Upper lobe of right lung (tissue), 1 donor: ENCODE data around the gene LMAN1L. TPM values are rescaled to one million over a fixed set of nuclear protein-coding genes. Genes with fewer than 3 reads are reported as not detected.

Experiments
- ATAC-seq: fragments of 200-7000 bp; cut with Tn5 transposase; one replicate; pipeline ENCODE4 v1.9.1; 2020; ENCODE audit warnings: mild to moderate bottlenecking, moderate library complexity
- DNase-seq: peaks from one replicate; pipeline ENCODE4 v3.0.0-alpha.2; 2020
- H3K27ac ChIP-seq: fragments of 200-600 bp; one replicate; pipeline ENCODE4 v1.8.0; 2022
- H3K27me3 ChIP-seq: fragments of 200-600 bp; one replicate; pipeline ENCODE4 v1.8.0; 2022; ENCODE audit warnings: mild to moderate bottlenecking
- H3K36me3 ChIP-seq: fragments of 200-600 bp; one replicate; pipeline ENCODE4 v1.8.0; 2022
- H3K4me1 ChIP-seq: fragments of 200-600 bp; one replicate; pipeline ENCODE4 v1.8.0; 2022
- H3K4me3 ChIP-seq: fragments of 200-600 bp; one replicate; pipeline ENCODE4 v1.8.0; 2022; ENCODE audit warnings: mild to moderate bottlenecking
- H3K9me3 ChIP-seq: fragments of 200-600 bp; one replicate; pipeline ENCODE4 v1.8.0; 2022
- CTCF ChIP-seq: fragments of 200-600 bp; IDR thresholded peaks from one replicate; pipeline ENCODE4 v1.8.0; 2022; ENCODE audit warnings: antibody characterized with exemption
- intact Hi-C: fragments of 100-400 bp; cut with DNase I; formaldehyde crosslinking; loops from one replicate; pipeline ENCODE4 v1.11.0; 2022
- total RNA-seq: library from RNA; stranded (reverse); fragmentation: NEBNext Ultra II Directional; extraction: Animal tissue kit (Norgen Biotek cat#: 25700); gene quantifications from one replicate; pipeline ENCODE4 v1.2.1, GENCODE V29; 2021
- donor health status: DM: no; HTN: yes; CAD: no; lungs with severe emphysema.

The LMAN1L gene
- total RNA-seq, 1 donor from 2014 or later = not detected

DNA sequence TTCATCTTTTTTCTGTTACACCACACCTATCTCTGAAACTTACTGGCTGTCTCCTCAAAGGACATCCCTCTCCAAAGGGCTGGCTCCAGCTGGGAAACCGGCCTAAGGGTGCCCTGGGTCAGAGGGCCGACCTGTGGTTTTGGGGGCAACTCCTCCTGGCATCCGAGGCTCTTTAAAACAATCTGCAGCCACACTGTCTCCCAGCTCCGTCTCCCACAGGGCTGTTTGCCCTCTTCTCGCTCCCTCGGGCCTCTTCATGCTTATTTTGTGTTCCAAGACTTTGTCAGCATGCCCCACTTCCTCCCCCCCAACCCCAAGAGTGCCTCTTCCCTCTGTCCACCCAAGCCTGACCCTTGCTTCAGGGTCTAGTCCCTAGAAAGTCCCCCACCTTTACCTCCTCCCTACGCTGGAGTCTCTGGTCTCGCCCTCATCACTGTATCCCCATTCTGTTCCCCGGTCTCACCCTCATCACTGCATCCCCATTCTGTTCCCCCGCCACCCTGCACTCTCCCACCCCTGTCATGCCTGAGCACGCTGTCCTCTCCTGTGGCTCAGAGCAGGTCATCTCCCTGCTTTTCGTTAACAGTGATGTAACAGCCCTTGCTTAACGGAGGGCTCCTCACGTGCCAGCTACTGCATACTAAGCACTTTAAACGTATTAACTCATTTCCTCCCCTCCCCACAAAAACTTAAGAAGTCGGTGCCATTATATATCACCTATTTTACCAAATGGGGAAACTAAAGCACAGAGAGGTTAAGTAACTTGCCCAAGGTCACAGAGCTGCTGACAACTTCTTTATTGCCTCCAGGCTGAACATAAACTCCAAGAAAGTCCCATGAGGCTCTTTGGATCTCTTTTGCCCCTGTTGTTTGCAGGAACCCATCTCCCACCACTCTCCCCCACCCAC lies 31.9 kb upstream of the LMAN1L start:
- H3K4me3 ChIP-seq = peak overlapping the region; percentile 43
- no peaks in the 10 kb centered on the region for H3K9me3 ChIP-seq
- intact Hi-C loops = no loop called here
- H3K4me1 ChIP-seq = peaks cover 63% of the 10 kb centered on the region
- DNase-seq = no peak
- H3K27ac ChIP-seq = no peak overlapping the region
- no peaks in the 10 kb centered on the region for H3K27me3 ChIP-seq
- H3K36me3 ChIP-seq = no peaks in the 10 kb centered on the region
- no peak for ATAC-seq
- no peak for TF ChIP-seq CTCF

DNA sequence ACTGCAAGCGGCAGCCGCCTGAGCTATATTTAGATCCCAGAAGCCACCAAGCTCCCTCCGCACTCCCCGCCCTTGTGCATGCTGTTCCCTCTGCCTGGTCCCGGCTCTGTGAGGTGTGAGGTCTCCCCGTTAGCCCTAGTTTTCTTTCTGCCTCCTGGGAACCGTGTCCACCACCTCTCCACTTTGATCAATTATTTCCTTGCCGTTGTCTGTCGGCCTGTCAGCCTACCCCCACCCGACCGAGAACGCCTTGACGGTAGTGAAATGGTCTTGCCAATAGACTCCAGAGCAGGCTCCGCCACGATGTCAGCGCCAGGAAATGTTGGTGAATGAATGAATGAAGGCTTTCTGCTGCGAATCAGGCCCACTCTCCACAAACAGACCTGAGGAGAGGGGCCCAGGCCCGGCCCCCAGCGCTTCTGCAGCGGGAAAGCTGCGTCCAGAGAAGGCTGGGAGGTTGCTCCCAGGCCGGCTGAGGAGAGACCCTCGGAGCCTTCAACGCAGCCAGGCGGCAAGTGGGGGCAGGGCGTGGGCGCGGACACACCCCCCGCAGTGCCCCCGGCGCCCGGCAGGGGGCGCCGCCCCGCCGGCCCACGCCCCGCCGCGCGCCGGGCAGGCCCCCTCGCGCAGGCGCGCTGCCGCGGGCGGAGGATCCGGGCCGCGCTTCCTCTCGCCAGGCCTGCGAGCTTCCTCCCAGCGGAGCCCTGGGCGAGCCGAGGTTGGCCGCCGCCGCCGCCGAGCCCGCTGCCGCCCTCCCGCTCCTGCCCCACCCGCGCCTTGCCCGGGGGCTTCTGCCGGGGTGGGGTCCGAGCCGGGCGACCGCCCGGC lies 31.0 kb upstream of the LMAN1L start, which contains the start of gene CSK:
Gene CSK, plus strand, starts transcription at position 650 of the 828 bp plus-strand sequence. CDS start 16,218 bp downstream, outside the sequence.
- peak; percentile 89 for DNase-seq
- H3K4me1 ChIP-seq = peaks cover 67% of the 10 kb centered on the region
- intact Hi-C loops = no loop called here
- TF ChIP-seq CTCF = peak; percentile 51
- no peaks in the 10 kb centered on the region for H3K27me3 ChIP-seq
- no peaks in the 10 kb centered on the region for H3K36me3 ChIP-seq
- ATAC-seq = peak; percentile 85
- H3K4me3 ChIP-seq = peak within 1 kb of the TSS; percentile 80
- no peaks in the 10 kb centered on the region for H3K9me3 ChIP-seq
- H3K27ac ChIP-seq = peak within 1 kb of the TSS; percentile 78

GRCh38 chr15:74782259-74783071 lies 30.2 kb upstream of the LMAN1L start:
- Histone ChIP-seq H3K27ac (peak overlapping the region; percentile 78), H3K36me3 (no peaks in the 10 kb centered on the region), H3K27me3 (no peaks in the 10 kb centered on the region), H3K4me1 (peaks cover 67% of the 10 kb centered on the region), H3K4me3 (peak overlapping the region; percentile 80), H3K9me3 (no peaks in the 10 kb centered on the region)
- TF ChIP-seq CTCF = no peak
- peak; percentile 82 for DNase-seq
- ATAC-seq = peak; percentile 32
- intact Hi-C loops = no loop called here

- Histone ChIP-seq H3K9me3 (no peaks in the 10 kb centered on the region), H3K27me3 (no peaks in the 10 kb centered on the region), H3K36me3 (no peaks in the 10 kb centered on the region), H3K27ac (peak overlapping the region; percentile 78), H3K4me3 (peak overlapping the region; percentile 80), H3K4me1 (peaks cover 67% of the 10 kb centered on the region)
- TF ChIP-seq CTCF = no peak
- DNase-seq = no peak
- peak; percentile 6 for ATAC-seq
- intact Hi-C loops = no loop called here
Observed at GRCh38 chr15:74783072-74783807, 29.4 kb upstream of the LMAN1L start.
